GM19023 (cell line): ENCODE measurements around the gene MIGA2.
"Not testable (repeated sequence)": the region's sequence is repeated elsewhere in the genome, so short reads cannot be mapped to it uniquely, and the experiment has no call there.

Experiments
- ATAC-seq: cut with Tn5 transposase; IDR thresholded peaks from one replicate; pipeline ENCODE4 v1.9.1; 2021; ENCODE audit warnings: mild to moderate bottlenecking, moderate library complexity; ENCODE audit not compliant: unreplicated experiment

Gene MIGA2

GRCh38 chr9:129098328-129098727 is 61.9 kb downstream of the MIGA2 start:
- no peak for ATAC-seq

GRCh38 chr9:129100383-129101169 is 64.2 kb downstream of the MIGA2 start:
- no peak for ATAC-seq

DNA sequence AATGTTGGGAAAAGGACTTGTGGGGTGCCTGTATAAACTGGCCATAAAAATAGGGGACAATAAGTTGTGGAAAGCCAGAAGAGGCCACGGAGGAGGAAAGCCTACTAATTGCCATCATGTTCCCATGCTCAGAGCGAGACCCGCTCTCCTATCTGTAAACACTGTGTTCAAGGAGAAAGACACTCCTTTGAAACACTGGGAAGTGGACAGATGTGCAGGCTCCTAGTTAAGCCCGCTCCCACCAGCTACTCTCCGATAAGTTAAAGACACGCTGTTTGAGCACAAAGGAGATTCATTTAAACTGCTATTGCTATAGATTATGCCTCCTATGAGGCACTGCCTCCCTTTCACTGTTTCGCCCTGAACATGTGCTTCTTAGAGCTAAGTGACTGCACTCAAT is 64.9 kb downstream of the MIGA2 start:
- no peak for ATAC-seq

DNA sequence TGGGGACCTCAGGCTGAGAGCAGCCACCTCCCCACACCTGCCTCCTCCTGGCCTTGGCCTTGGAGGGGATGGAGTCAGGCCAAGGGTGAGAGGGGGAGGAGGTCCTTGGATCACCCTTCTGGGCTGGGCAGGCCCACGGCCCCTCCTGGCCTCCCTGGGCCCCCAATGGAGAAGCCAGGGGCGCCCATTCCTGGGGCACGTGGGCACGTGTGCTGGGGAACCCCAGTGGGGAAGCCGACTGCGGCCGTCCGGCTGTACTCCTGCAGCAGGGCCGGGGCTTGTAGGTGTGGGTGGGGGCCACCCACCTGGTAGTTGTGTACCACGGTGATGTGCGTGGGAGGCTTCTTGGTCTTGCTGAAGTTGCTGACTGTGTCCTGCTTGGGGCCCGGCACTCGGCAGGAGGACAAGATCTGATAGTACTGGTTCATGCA is 65.7 kb downstream of the MIGA2 start:
- no peak for ATAC-seq

- ATAC-seq, result no peak
These were observed 66.6 kb downstream of the MIGA2 start for GRCh38 chr9:129102791-129103594.

GRCh38 chr9:129103595-129103965 is 67.2 kb downstream of the MIGA2 start:
- no peak for ATAC-seq

GRCh38 chr9:129104051-129104450 is 67.6 kb downstream of the MIGA2 start:
- no peak for ATAC-seq

GRCh38 chr9:129105857-129106694 is 69.7 kb downstream of the MIGA2 start:
- ATAC-seq, result no peak

DNA sequence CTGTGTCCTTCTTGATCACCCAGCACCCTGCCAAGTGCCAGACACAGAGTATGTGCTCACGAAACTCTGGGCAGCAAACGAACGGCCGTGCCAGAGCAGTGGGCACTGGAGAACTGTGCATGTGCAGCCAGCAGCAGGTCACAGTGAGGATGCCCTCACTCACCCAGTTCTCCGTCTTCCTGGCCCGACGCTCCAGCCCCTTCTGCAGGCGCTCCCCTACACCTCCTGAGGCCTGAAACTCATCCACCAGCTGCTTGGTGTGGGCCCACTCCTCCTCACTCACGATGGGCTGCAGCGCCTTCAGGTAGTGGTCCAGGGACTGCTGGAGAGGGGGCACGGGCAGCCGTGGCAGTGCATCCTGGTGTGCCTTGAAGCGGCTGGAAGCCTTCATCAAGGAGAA is 71.2 kb downstream of the MIGA2 start:
- no peak for ATAC-seq

DNA sequence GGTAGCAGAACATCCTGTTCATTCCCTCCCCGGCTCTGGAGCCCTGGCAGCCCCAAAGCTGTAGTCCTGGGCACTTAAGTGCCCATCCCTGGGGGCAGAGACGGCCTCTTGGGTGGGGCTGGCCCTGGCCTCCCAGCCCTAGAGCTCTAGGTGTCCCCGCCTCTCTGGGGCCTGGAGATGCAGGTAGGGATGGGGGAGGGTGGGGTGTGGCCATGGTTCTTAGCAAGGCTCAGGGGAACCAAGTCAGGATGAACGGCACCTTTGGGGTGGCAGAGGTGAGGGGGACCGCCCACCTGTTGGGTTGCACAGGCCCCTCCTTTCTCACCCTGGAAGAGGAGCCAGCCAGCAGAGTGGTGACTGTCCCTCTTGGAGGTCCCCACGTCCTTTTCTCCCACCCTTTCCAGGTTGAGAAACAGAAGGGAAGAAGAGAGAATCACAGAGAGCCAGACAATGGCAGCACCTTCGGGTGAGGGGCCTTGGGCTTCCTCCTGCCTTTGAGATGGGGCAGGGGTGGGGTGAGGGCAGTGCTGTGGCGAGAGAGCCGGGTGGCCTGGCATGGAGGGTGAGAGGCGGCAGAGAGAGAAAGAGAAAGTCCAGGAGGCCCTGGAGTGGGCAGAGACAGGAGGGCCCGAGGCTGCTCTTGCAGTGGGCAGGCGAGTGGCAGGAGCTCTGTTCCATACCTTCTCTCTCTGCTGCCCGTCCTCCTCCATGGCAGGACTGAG is 71.8 kb downstream of the MIGA2 start:
- no peak for ATAC-seq

GRCh38 chr9:129108805-129109536 is 72.5 kb downstream of the MIGA2 start:
- ATAC-seq, result no peak

GRCh38 chr9:129109537-129109903 is 73.1 kb downstream of the MIGA2 start:
- ATAC-seq, result no peak

- ATAC-seq, result no peak
These were observed 73.7 kb downstream of the MIGA2 start for GRCh38 chr9:129109952-129110739.

DNA sequence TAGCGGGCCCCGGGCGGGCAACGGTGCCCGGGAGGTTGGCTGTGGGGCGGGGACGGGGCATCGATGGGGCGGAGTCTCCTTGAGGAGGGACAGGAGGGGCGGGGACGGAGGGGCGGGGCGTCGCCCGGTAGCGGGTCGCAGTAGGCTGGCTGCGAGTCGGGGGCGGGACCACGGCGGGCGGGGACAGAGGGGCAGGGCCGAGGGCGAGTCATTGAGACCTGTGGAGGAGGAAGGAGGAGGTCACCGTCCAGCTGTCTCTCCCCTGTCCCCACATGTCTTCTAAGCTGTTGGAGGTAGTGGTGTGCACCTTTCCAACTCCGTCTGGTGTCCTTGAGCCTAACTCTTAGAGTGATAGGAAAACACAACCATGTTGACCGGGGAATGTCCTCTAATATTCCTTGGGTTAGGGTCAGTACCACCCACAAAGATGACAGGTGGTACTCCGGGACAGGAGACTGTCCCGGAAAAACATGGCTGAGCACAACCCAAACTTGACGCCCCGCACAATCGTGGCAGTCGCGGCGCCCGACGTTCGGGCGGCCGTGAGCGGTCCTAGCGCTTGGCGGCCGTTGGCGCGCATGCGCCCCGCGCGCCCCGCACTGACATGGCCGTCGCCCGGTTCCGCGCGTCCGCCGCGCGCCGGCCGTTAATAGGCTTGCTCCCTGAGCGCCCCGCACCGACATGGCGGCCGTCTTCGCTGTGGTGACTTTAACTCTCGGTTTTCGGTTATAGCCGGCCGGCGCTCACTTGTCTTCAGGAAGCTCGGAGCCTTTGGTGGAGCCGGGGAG is 74.5 kb downstream of the MIGA2 start, which contains the start of the genes CRAT and PTPA:
CRAT (minus strand) TSS at position 54 of the 788 bp plus-strand sequence. CDS start 284 bp downstream, outside the sequence.
PTPA (plus strand) TSS at position 676 of the 788 bp plus-strand sequence. CDS start 186 bp downstream, outside the sequence.
- ATAC-seq, result peak; percentile 78

- peak; percentile 4 for ATAC-seq
These were observed 75.2 kb downstream of the MIGA2 start for GRCh38 chr9:129111528-129112151.

DNA sequence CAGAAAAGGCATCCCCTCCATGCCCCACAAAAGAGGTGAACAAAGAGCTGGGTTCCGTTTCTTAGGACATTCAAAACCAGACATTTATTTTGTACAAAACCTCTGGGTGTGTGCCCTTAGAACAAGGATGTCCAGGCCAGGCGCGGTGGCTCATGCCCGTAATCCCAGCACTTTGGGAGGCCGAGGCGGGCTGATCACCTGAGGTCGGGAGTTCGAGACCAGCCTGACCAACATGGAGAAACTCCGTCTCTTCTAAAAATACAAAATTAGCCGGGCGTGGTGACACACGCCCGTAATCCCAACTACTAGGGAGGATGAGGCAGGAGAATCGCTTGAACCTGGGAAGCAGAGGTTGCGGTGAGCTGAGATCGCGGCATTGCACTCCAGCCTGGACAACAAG is 76.1 kb downstream of the MIGA2 start:
- ATAC-seq, result not testable (repeated sequence)

- ATAC-seq, result no peak
These were observed 77.3 kb downstream of the MIGA2 start for GRCh38 chr9:129113645-129114304.
